HepG2 (cell line): ENCODE data around the gene CCT7. TPM values are rescaled to one million over a fixed set of nuclear protein-coding genes. Genes with fewer than 3 reads are reported as not detected.
A peak's percentile ranks its signal among the peaks of the same experiment; 100 is the strongest.

Experiments used
- ATAC-seq: fragments of 200-7000 bp; cut with Tn5 transposase; 3 replicates; pipeline ENCODE4 v1.9.1; 2020; ENCODE audit warnings: mild to moderate bottlenecking, moderate library complexity
- BruUV-seq: library from RNA; stranded (reverse); fragments of 400-500 nt; replicated peaks from 2 replicates; lab custom pipeline; 2021; lab: Mats Ljungman, UMichigan
- CTCF ChIA-PET: fragments of 300-600 bp; formaldehyde crosslinking; extraction: SDS; loops from one replicate; lab custom pipeline; 2021; ENCODE audit warnings: low total read pairs, inconsistent platforms, low intra/inter-chr PET ratio; lab: Yijun Ruan, JAX
- POLR2A ChIA-PET: fragments of 350-600 bp; sonication (Branson Sonifier 250); formaldehyde crosslinking; loops from one replicate; lab custom pipeline; 2020; ENCODE audit warnings: antibody characterized with exemption, inconsistent platforms; lab: Yijun Ruan, JAX
- DNase-seq: peaks from one replicate; pipeline ENCODE4 v3.0.0-alpha.2; 2015; ENCODE audit warnings: low spot score
- FAIRE-seq: peaks from 3 replicates; lab custom pipeline; 2011; peaks lifted over from hg19 to GRCh38; lab: Jason Lieb, UNC
- H2AFZ ChIP-seq: one replicate; pipeline ENCODE4 v1.6.1; 2011; ENCODE audit warnings: low read length, inconsistent platforms
- H3K27ac ChIP-seq: fragments of 300-600 bp; 3 replicates; pipeline ENCODE4 v1.8.0; 2011; ENCODE audit warnings: mixed run types, mild to moderate bottlenecking, mixed read lengths, low read length, inconsistent platforms; ENCODE audit not compliant: insufficient read depth; ENCODE audit errors: extremely low read length
- H3K27me3 ChIP-seq, 2 experiments: fragments of 200-600 bp in 1 of 2; 2 replicates in 1 of 2; 3 replicates in 1 of 2; pipeline versions ENCODE4 v1.6.0 to v1.8.0; 2011; ENCODE audit warnings: low read length in 2 of 2, mild to moderate bottlenecking in 2 of 2, moderate library complexity in 2 of 2, inconsistent platforms in 1 of 2; ENCODE audit not compliant: insufficient read depth in 2 of 2, control insufficient read depth in 1 of 2
- H3K36me3 ChIP-seq, 2 experiments: fragments of 200-600 bp in 1 of 2; replicated peaks in 1 of 2; 2 replicates in 1 of 2; 3 replicates in 1 of 2; pipeline versions ENCODE4 v1.5.1 to v1.8.0; 2011; ENCODE audit warnings: low read length in 2 of 2, inconsistent platforms in 1 of 2; ENCODE audit not compliant: insufficient read depth in 2 of 2, control insufficient read depth in 1 of 2
- H3K4me1 ChIP-seq: 2 replicates; pipeline ENCODE4 v1.5.1; 2012; ENCODE audit warnings: low read length, inconsistent platforms; ENCODE audit not compliant: insufficient read depth
- H3K4me2 ChIP-seq: 2 replicates; pipeline ENCODE4 v1.6.0; 2011; ENCODE audit warnings: low read depth, low read length, inconsistent platforms
- H3K4me3 ChIP-seq, 3 experiments: fragments of 200-600 bp in 1 of 3; sonication (generic), shearing (Covaris generic) in 1 of 3; replicated peaks in 1 of 3; 2 replicates each; pipeline ENCODE4 v1.5.1; 2011 to 2016; ENCODE audit warnings: low read length in 3 of 3, inconsistent platforms in 2 of 3, low read depth in 2 of 3, mild to moderate bottlenecking in 2 of 3, control low read depth in 1 of 3, mixed read lengths in 1 of 3; ENCODE audit not compliant: insufficient read depth in 1 of 3
- H3K79me2 ChIP-seq: one replicate; pipeline ENCODE4 v1.6.1; 2011; ENCODE audit warnings: low read length, inconsistent platforms; ENCODE audit not compliant: insufficient read depth
- H3K9ac ChIP-seq: 2 replicates; pipeline ENCODE4 v1.6.0; 2011; ENCODE audit warnings: mild to moderate bottlenecking, low read depth, low read length, inconsistent platforms; ENCODE audit not compliant: insufficient read depth
- H3K9me3 ChIP-seq: 2 replicates; pipeline ENCODE4 v1.5.1; 2012; ENCODE audit warnings: mild to moderate bottlenecking, low read length
- H4K20me1 ChIP-seq: 2 replicates; pipeline ENCODE4 v1.6.0; 2011; ENCODE audit warnings: inconsistent platforms, mild to moderate bottlenecking, low read length, moderate library complexity; ENCODE audit not compliant: insufficient read depth
- ARID4A ChIP-seq: sonication (generic); formaldehyde crosslinking; IDR thresholded peaks from 2 replicates; pipeline ENCODE4 v1.5.0; 2020; ENCODE audit warnings: mild to moderate bottlenecking, missing genetic modification reagents, borderline replicate concordance
- ATAD3A ChIP-seq: sonication (generic); formaldehyde crosslinking; IDR thresholded peaks from 2 replicates; pipeline ENCODE4 v1.4.0; 2020; ENCODE audit warnings: missing genetic modification reagents
- ATM ChIP-seq: fragments of 450-650 bp; IDR thresholded peaks from 2 replicates; pipeline ENCODE4 v1.7.1; 2017; ENCODE audit warnings: mild to moderate bottlenecking, borderline replicate concordance
- FOXK2 ChIP-seq: fragments of 450-650 bp; IDR thresholded peaks from 2 replicates; pipeline ENCODE4 v1.6.1; 2016
- GABPA ChIP-seq, 2 experiments: IDR thresholded peaks; 2 replicates each; pipeline ENCODE4 v1.6.1; 2011 to 2016; ENCODE audit warnings: low read depth in 2 of 2, low read length in 1 of 2, missing biosample characterization in 1 of 2, missing genetic modification characterization in 1 of 2
- HOXA7 ChIP-seq: sonication (generic); formaldehyde crosslinking; IDR thresholded peaks from 2 replicates; pipeline ENCODE4 v1.8.1; 2022; ENCODE audit warnings: mild to moderate bottlenecking, missing genetic modification reagents, moderate library complexity
- KLF13 ChIP-seq: sonication (generic); formaldehyde crosslinking; IDR thresholded peaks from 2 replicates; pipeline ENCODE4 v1.4.0; 2020; ENCODE audit warnings: mild to moderate bottlenecking, missing genetic modification reagents
- RBM22 ChIP-seq: fragments of 200-400 bp; formaldehyde crosslinking; optimal IDR thresholded peaks from 2 replicates; pipeline ENCODE3; 2017; ENCODE audit warnings: mild to moderate bottlenecking, low read length, moderate library complexity
- SIX4 ChIP-seq: sonication (generic); formaldehyde crosslinking; IDR thresholded peaks from 2 replicates; pipeline ENCODE4 v1.4.0; 2020; ENCODE audit warnings: missing genetic modification reagents
- ZBTB38 ChIP-seq: sonication (generic); formaldehyde crosslinking; IDR thresholded peaks from 2 replicates; pipeline ENCODE4 v1.5.1; 2020; ENCODE audit warnings: mild to moderate bottlenecking, missing genetic modification reagents
- WGBS: methylation state at CpG from one replicate; pipeline ENCODE4 v1.1.6; 2017; ENCODE audit warnings: low lambda C conversion rate; 5-methylcytosine and 5-hydroxymethylcytosine counted together
- in situ Hi-C: cut with HindIII; loops from 2 replicates; pipeline ENCODE4 v1.10.0; 2017; ENCODE audit warnings: low pct_unique_long_range_greater_than_20kb; ENCODE audit not compliant: extremely low pct_ligation_motif_present
- intact Hi-C: fragments of 100-400 bp; cut with micrococcal nuclease; formaldehyde crosslinking; loops from one replicate; pipeline ENCODE4 v1.10.0; 2022; ENCODE audit not compliant: unreplicated experiment
- polyA plus RNA-seq, 8 experiments: library from polyadenylated mRNA; depleted of rRNA in 3 of 8; stranded (reverse) in 7 of 8; unstranded in 1 of 8; fragments of >200 nt; fragmentation: Illumina TruSeq in 4 of 8; extraction: Trizol in 4 of 8; gene quantifications; 2 replicates each; pipeline versions ENCODE4 v1.2.1 to v1.2.3, GENCODE V29; 2011 to 2016; ENCODE audit warnings: low read depth in 4 of 8, missing spikeins in 1 of 8, mixed read lengths in 1 of 8; ENCODE audit not compliant: insufficient read depth in 1 of 8
- total RNA-seq, 5 experiments: library from RNA; depleted of rRNA; stranded (reverse); fragments of >200 nt; fragmentation: Illumina TruSeq; extraction: Trizol; gene quantifications; 2 replicates each; pipeline ENCODE4 v1.2.3, GENCODE V29; 2016; ENCODE audit warnings: low read depth in 1 of 5
- TF ChIP-seq, protein P1 (sequence below): IDR thresholded peaks from 2 replicates; pipeline ENCODE4 v1.6.1; 2012; ENCODE audit warnings: inconsistent platforms

The CCT7 gene
- total and polyA plus RNA-seq, 2 of the 13 experiments (the other 11 are each of a cell fraction or from before 2014, with no cell fraction given) = 347 to 517 TPM

DNA sequence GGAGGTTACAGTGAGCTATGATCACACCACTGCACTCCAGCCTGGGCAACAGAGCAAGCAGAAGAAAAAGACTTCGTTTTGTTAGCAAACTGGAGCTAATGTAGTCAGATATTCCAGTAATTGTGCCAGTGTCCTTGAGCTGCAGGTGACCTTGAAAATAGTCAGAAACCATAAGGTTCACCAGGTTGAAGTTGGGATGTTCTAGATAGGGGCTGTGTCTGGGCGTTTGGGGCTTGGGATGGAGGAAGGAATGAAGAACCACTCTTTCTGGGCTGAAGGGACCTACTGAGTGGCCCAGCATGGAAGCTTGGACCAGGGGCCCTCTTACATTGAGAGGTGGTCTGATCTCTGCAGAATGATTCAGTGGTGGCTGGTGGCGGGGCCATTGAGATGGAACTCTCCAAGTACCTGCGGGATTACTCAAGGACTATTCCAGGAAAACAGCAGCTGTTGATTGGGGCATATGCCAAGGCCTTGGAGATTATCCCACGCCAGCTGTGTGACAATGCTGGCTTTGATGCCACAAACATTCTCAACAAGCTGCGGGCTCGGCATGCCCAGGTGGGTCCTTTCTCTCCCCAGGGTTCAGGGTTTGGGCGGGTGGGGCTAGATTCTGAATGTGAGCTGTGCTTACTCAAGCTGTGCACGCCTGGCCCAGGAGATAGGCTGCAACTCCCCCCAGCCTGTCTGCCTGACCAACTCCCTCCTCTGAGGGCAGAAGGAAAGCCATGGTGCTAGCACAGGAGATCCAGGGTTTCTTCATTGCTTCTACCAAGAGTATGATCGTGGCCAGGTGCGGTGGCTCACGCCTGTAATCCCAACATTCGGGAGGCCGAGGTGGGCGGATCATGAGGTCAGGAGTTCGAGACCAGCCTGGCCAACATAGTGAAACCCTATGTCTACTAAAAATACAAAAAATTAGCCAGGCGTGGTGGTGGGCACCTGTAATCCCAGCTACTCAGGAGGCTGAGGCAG, 17.1 kb downstream of the CCT7 start:
- in situ Hi-C loops = no loop called here
- H3K4me1 ChIP-seq = peaks cover 30% of the 10 kb centered on the region
- FAIRE-seq (no peak), DNase-seq (no peak), ATAC-seq (no peak)
- no peak overlapping the region for H2AFZ ChIP-seq
- H4K20me1 ChIP-seq = peaks cover 6% of the 10 kb centered on the region; the same call in 1 of the 2 replicates
- no TSS peak for BruUV-seq
- POLR2A ChIA-PET = interaction anchor here (0.7 to 2.5 kb wide), 6 partner anchors 9 to 38 kb away, joined by 3 to 7 read pairs (median 4); partner anchors contain the start of gene CCT7
- H3K4me3 ChIP-seq = no peak overlapping the region
- no peaks in the 10 kb centered on the region for H3K79me2 ChIP-seq
- H3K36me3 ChIP-seq = peaks cover 50 to 78% of the 10 kb centered on the region in 2 experiments
- CTCF ChIA-PET = no interaction called here
- no peak overlapping the region for H3K27ac ChIP-seq
- 95% methylated on average over 16 of the region's 17 CpGs for WGBS
- no peak overlapping the region for H3K9ac ChIP-seq
- H3K27me3 ChIP-seq = no peaks in the 10 kb centered on the region
- no peaks in the 10 kb centered on the region for H3K9me3 ChIP-seq
- H3K4me2 ChIP-seq = no peak overlapping the region
- intact Hi-C loops = no loop called here
- TF ChIP-seq ATM (no peak), ATAD3A (CRISPR knock-in tag) (no peak), FOXK2 (no peak), KLF13 (CRISPR knock-in tag) (no peak), GABPA (IDR thresholded peaks at IDR 0.05; ENCODE audit: low read depth, low read length) (no peak), GABPA (CRISPR knock-in tag; IDR thresholded peaks at IDR 0.05; ENCODE audit: low read depth) (no peak), ZBTB38 (CRISPR knock-in tag) (no peak), RBM22 (peak; percentile 80), HOXA7 (no peak), SIX4 (no peak), ARID4A (0 out of 2 replicates have a peak, but pooled peaks have one; percentile 14)
- TF ChIP-seq, protein P1, sequence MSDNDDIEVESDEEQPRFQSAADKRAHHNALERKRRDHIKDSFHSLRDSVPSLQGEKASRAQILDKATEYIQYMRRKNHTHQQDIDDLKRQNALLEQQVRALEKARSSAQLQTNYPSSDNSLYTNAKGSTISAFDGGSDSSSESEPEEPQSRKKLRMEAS = no peak
